HG03457 (cell line): ENCODE data around the gene UNC5A.

Source experiments
- ATAC-seq: cut with Tn5 transposase; IDR thresholded peaks from one replicate; pipeline ENCODE4 v1.9.1; 2021; ENCODE audit warnings: moderate number of reproducible peaks; ENCODE audit not compliant: unreplicated experiment

Gene UNC5A

GRCh38 chr5:176844281-176844680 is 33.9 kb downstream of the UNC5A start:
- no peak for ATAC-seq

GRCh38 chr5:176844706-176845391 is 34.5 kb downstream of the UNC5A start:
- no peak for ATAC-seq

GRCh38 chr5:176845392-176845713 is 35.0 kb downstream of the UNC5A start:
- ATAC-seq, result no peak

GRCh38 chr5:176846335-176847140 is 36.2 kb downstream of the UNC5A start:
- no peak for ATAC-seq

- ATAC-seq, result no peak
These were observed 36.8 kb downstream of the UNC5A start for GRCh38 chr5:176847148-176847547.

- no peak for ATAC-seq
These were observed 37.4 kb downstream of the UNC5A start for GRCh38 chr5:176847726-176848290.

GRCh38 chr5:176848651-176849050 is 38.3 kb downstream of the UNC5A start:
- no peak for ATAC-seq

- ATAC-seq, result no peak
These were observed 39.4 kb downstream of the UNC5A start for GRCh38 chr5:176849611-176850227.

GRCh38 chr5:176850371-176851245 is 40.2 kb downstream of the UNC5A start:
- ATAC-seq, result no peak

- ATAC-seq, result no peak
These were observed 41.0 kb downstream of the UNC5A start for GRCh38 chr5:176851380-176851779.

- no peak for ATAC-seq
These were observed 41.7 kb downstream of the UNC5A start for GRCh38 chr5:176851871-176852658.

- no peak for ATAC-seq
These were observed 42.9 kb downstream of the UNC5A start for GRCh38 chr5:176853151-176853778.

GRCh38 chr5:176854164-176854563 is 43.8 kb downstream of the UNC5A start:
- ATAC-seq, result no peak

GRCh38 chr5:176855598-176855997 is 45.2 kb downstream of the UNC5A start:
- no peak for ATAC-seq

- ATAC-seq, result no peak
These were observed 46.4 kb downstream of the UNC5A start for GRCh38 chr5:176856746-176857145.

- ATAC-seq, result no peak
These were observed 47.0 kb downstream of the UNC5A start for GRCh38 chr5:176857216-176857893.

GRCh38 chr5:176857894-176858273 is 47.5 kb downstream of the UNC5A start:
- ATAC-seq, result no peak

- no peak for ATAC-seq
These were observed 49.6 kb downstream of the UNC5A start for GRCh38 chr5:176859916-176860315.

- ATAC-seq, result no peak
These were observed 50.0 kb downstream of the UNC5A start for GRCh38 chr5:176860381-176860780.
